ENCODE measurements around the gene KCNJ4. TPM values are rescaled to one million over a fixed set of nuclear protein-coding genes. Genes with fewer than 3 reads are reported as not detected.

The KCNJ4 gene
- total RNA-seq, 1 experiment from 2014 or later, result not detected

- no peak overlapping the region for H3K4me3 ChIP-seq
- no peak for DNase-seq
- H3K9me3 ChIP-seq, result no peaks in the 10 kb centered on the region
- H3K27me3 ChIP-seq, result no peaks in the 10 kb centered on the region
- no peaks in the 10 kb centered on the region for H3K36me3 ChIP-seq
Measured at GRCh38 chr22:38446018-38446601, 8.9 kb downstream of the KCNJ4 start.

DNA sequence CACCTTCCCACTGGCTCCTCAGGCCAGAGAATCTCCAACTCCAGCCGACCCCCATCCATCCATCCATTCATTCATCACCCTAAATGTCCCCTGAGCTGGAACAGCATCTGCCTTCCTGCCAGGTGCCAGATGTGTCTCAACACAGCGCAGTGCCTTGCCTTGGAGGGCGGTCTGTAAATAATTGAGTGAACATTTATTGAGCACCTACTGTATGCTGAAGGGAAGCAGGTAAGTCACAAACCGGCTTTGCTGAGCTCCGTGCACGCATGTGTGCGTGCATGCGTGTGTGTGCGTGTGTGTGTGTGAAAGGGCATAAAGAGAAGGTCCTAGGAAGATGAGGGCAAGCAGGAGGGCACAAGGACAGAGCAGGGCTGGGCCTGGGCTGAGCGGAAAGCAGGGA lies 10.2 kb downstream of the KCNJ4 start:
- H3K4me3 ChIP-seq, result no peak overlapping the region
- no peak for DNase-seq
- no peaks in the 10 kb centered on the region for H3K36me3 ChIP-seq
- H3K9me3 ChIP-seq, result no peaks in the 10 kb centered on the region
- H3K27me3 ChIP-seq, result no peaks in the 10 kb centered on the region

DNA sequence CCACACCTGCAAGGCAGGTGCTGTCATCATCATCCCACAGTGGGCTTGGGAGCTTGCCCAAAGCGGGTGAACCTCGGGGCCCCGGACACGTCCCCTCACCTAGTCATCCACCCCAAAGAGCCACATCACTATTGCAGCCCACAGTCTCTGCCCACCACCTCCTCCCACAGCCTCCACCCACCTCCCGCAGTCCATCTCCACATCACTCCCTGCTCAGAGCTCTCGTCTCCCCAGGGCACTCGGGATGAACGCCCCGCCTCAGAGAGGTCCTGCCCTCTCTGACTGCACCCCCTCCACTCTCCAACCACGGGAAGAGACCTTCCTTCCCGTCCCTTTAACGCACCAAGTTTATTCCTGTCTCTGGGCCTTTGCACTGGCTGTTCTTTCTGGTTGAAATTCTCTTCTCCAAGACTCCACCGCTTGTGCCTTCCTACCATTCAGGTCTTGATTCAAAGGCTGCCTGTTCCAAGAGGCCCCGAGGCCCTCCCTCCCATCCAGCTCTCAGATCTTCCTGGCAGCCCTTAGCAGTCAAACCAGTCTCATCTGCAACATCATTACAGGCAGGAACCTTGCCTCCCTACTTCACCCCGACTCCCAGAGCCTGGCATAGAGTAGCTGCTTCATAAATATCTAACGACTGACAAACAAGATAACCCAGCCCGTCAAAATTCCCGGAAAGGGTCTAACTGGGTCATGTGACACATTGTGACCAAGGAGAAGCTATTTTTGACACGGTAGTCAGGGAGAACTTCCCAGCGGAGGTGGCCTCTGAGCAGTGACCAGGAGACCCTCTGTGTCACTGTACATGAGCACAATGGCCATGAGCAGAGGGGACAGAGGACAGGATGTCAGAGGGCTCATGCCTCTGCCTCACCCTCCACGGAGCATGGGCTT lies 11.1 kb downstream of the KCNJ4 start:
- H3K36me3 ChIP-seq, result no peaks in the 10 kb centered on the region
- H3K27me3 ChIP-seq, result no peaks in the 10 kb centered on the region
- H3K9me3 ChIP-seq, result no peaks in the 10 kb centered on the region

GRCh38 chr22:38442967-38443627 lies 11.9 kb downstream of the KCNJ4 start:
- no peaks in the 10 kb centered on the region for H3K27me3 ChIP-seq
- no peaks in the 10 kb centered on the region for H3K36me3 ChIP-seq
- H3K4me3 ChIP-seq, result no peak overlapping the region
- no peak for DNase-seq
- H3K9me3 ChIP-seq, result no peaks in the 10 kb centered on the region

More for the DNA sequence above, 11.1 kb downstream of the KCNJ4 start:
- H3K4me3 ChIP-seq, result no peak overlapping the region
- DNase-seq, result no peak

DNA sequence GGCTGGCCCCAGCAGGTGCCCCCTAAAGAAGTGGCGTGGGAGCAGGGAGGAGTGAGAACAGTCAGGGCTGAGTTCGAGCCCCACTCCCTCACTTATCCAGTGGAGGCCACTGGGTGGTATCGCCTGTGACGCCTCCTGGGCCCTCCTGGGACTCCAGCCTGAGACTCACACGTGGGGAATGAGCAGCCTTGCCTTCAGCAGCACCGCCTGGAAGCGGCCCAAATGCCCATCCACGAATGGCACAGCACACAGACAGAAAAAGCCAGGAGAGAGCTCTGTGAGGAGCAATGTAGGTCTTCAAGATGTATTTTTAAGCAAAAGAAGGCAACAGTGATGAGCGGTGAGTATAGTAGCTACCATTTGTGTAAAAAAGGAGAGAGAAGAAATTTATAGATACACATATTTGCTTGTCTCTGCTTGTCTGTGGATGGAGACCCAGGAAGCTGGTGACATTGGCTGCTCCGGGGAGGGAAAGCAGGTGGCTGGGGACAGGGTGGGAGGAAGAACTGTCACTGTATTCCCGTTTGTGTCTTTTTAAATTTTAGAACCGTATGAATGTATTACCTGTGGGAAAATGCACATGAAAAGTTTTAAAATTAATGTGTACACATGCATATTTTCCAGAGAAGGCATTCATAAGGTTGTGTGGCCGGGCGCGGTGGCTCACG lies 13.2 kb downstream of the KCNJ4 start:
- Histone ChIP-seq H3K4me3 (no peak overlapping the region), H3K9me3 (no peaks in the 10 kb centered on the region), H3K36me3 (no peaks in the 10 kb centered on the region), H3K27me3 (no peaks in the 10 kb centered on the region)
- no peak for DNase-seq

DNA sequence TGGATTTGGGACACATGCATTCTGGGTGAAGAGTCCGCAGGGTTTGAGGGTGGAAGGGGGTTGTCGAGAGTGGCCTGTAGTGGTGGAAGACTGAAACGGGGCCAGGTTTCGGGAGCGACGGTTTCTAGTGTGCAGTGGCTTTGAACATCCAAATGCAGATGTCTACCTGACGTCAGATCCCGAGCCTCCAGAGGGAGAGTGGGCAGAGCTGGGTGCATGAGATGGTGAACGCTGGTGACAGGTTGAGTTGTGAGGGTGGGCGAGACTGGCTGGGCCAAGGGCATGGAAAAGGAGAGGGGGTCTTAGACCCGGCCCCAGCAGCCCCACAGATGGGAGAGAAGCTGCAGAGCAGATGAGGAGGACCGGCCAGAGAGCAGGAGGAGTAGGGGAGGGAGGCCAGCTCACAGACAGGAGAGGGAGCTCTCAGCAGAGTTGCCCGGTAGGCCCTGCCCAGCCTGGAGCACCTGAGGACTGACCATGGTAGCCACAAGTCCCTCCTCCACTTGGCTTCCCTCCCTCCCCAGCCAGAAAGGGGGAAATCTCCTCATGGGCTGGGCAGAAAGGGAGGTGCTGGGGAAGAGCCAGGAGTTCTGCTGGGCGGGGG lies 14.2 kb downstream of the KCNJ4 start:
- Histone ChIP-seq H3K36me3 (no peaks in the 10 kb centered on the region), H3K9me3 (no peaks in the 10 kb centered on the region), H3K4me3 (no peak overlapping the region), H3K27me3 (no peaks in the 10 kb centered on the region)
- no peak for DNase-seq

- DNase-seq, result no peak
- Histone ChIP-seq H3K36me3 (no peaks in the 10 kb centered on the region), H3K9me3 (no peaks in the 10 kb centered on the region), H3K4me3 (no peak overlapping the region), H3K27me3 (no peaks in the 10 kb centered on the region)
Measured at GRCh38 chr22:38437416-38437815, 17.6 kb downstream of the KCNJ4 start.

DNA sequence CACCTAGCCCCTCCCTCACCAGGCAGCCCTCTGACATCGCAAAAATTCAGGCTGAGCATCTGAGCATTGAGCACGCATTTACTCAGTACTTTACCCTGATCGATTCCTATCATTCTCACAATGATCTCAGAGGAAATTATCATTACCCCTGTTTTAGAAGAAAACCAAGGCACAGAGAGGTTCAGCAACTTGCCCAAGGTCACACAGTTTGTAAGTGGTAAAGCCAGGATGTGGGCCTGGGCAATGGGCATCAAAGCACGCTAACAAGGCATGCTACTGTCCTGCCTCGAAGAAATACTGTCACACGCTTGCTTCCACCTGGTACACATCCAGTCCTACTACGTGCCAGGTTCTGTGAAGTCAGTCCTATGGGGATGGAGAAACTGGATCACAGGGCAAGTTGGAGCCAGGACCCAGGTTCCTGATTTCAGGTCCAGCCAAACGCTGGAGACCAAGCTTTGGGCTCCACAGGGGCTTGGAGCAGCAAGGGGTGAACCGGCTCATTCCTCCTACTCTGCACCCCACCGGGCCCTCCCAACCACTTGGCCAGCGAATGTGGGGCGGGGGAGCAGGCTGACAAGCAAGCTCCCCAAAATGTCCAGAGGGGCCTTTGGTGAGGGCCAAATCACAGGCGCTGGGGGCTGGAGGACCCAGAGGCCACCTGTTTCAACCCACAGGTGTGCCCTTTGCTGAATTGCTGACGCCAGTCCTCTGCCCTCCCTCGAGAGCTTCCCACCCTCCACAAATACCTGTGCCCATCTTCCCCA lies 18.2 kb downstream of the KCNJ4 start:
- H3K4me3 ChIP-seq, result no peak overlapping the region
- H3K36me3 ChIP-seq, result no peaks in the 10 kb centered on the region
- H3K27me3 ChIP-seq, result no peaks in the 10 kb centered on the region
- H3K9me3 ChIP-seq, result no peaks in the 10 kb centered on the region
- DNase-seq, result no peak

DNA sequence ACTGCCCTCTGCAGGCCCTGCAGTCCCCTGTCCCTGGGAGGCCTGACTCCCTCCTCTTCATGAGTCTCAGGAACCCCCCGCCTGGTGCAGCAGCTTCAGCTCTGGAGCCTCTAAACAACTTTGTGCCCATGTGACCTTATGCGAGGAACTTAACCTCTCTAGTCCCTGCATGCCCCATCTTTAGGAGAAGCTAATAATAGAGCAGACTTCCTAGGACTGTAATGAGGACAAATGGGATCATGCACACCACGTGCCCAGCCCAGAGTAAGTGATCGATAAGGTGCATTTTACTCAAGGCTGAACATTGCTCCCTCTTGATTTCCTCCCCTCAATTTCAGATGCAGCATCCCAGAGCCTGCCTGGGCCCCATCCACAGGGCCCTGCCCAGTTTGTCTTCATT lies 19.0 kb downstream of the KCNJ4 start:
- H3K4me3 ChIP-seq, result no peak overlapping the region
- H3K36me3 ChIP-seq, result no peaks in the 10 kb centered on the region
- no peak for DNase-seq
- H3K9me3 ChIP-seq, result no peaks in the 10 kb centered on the region
- H3K27me3 ChIP-seq, result no peaks in the 10 kb centered on the region

GRCh38 chr22:38435010-38435409 lies 20.0 kb downstream of the KCNJ4 start:
- no peaks in the 10 kb centered on the region for H3K36me3 ChIP-seq
- no peaks in the 10 kb centered on the region for H3K27me3 ChIP-seq
- H3K4me3 ChIP-seq, result no peak overlapping the region
- no peak for DNase-seq
- no peaks in the 10 kb centered on the region for H3K9me3 ChIP-seq

DNA sequence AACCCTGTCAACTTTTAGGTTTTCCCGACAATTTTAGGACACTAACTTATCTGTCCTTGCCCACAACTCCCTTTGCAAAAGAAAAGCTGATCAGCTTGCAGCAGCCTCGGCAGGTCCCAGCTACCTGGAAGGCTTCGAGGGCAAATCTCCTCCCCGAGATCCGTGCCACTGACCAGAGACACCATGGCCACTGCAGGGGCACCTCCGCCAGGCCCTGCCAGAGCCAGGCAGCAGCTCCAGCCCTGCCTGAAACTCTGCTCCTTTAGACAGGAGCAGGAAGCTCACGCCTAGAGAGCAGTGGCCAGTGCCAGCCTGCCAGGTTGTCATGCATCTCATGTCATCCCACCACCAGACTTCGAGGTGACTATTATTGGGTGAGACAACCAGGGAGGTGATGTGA lies 21.1 kb downstream of the KCNJ4 start:
- Histone ChIP-seq H3K27me3 (no peaks in the 10 kb centered on the region), H3K4me3 (no peak overlapping the region), H3K9me3 (no peaks in the 10 kb centered on the region), H3K36me3 (no peaks in the 10 kb centered on the region)
- no peak for DNase-seq

DNA sequence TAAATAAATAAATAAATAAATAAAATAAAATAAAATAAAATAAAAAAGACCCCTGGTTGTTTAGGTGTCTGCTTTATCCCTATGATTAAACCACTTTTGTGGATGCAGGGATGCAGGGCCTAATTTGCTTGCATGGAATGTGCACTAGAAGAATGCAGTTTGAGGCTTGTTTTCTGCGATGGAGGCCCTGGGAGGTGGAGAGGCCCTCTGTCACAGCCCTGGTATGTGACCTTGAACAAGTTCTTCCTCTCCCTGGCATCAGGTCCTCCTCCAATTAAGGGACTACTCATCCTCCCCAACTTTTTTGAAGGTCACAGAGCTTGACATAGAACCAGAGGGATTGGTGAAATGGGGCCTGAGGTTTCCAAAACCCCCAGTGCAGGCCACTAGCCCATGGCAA lies 22.7 kb downstream of the KCNJ4 start:
- no peak for DNase-seq
- H3K9me3 ChIP-seq, result no peaks in the 10 kb centered on the region

GRCh38 chr22:38431266-38432010 lies 23.6 kb downstream of the KCNJ4 start:
- Histone ChIP-seq H3K4me3 (no peak overlapping the region), H3K36me3 (no peaks in the 10 kb centered on the region), H3K27me3 (no peaks in the 10 kb centered on the region), H3K9me3 (no peaks in the 10 kb centered on the region)
- DNase-seq, result no peak

More for the DNA sequence above, 22.7 kb downstream of the KCNJ4 start:
- H3K27me3 ChIP-seq, result no peaks in the 10 kb centered on the region
- no peaks in the 10 kb centered on the region for H3K36me3 ChIP-seq
- H3K4me3 ChIP-seq, result no peak overlapping the region

DNA sequence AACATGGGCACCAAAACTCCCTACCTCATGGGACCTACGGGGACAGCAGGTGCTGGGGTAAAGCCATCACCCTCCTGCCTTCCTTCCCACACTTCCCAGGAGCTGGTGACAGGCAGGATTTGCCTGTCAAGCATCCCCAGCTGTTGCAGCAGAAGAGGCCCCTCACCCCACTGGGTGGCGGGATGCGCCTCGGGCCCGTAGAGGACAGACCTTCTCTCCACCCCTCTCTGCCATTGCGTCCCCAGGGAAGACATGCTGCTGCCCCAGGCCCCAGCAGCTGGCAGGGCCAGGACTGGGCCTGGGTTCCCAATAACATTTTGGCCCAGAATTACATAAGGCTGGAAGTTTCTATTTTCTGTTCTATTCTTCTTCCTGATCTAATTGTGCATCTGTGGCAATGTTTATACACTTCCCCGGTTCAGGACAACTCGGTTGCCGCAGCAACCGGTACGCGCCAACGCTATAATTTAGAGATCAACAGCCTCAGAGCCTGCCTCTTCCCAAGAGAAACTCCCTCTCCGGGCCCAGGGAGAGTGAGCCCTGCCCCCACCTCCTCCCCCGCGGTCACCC lies 25.4 kb downstream of the KCNJ4 start:
- no peak for DNase-seq
- H3K36me3 ChIP-seq, result no peaks in the 10 kb centered on the region
- H3K27me3 ChIP-seq, result no peaks in the 10 kb centered on the region
- H3K4me3 ChIP-seq, result no peak overlapping the region
- H3K9me3 ChIP-seq, result no peaks in the 10 kb centered on the region

DNA sequence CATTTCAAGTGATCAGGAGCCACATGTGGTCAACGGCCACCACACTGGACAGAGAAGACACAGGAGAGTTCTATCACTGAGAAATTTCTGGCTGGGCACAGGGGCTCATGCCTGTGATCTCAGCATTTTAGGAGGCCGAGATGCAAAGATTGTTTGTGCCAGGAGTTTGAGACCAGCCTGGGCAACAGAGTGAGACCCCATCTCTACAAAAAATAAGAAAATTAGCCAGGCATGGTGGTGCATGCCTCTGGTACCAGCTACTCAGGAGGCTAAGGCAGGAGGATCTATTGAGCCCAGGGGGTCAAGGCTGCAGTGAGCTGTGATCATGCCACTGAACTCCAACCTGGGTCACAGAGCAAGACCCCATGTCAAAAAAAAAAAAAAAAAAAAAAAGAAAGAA lies 26.3 kb downstream of the KCNJ4 start:
- Histone ChIP-seq H3K27me3 (no peaks in the 10 kb centered on the region), H3K9me3 (no peaks in the 10 kb centered on the region), H3K36me3 (no peaks in the 10 kb centered on the region), H3K4me3 (no peak overlapping the region)
- no peak for DNase-seq
